Transverse colon (tissue), 4 donors: ENCODE data around the gene KXD1.

ENCODE experiments used
- EP300 ChIP-seq: sonication (generic); formaldehyde crosslinking; IDR thresholded peaks from one replicate; pipeline ENCODE4 v1.6.1; 2017; ENCODE audit warnings: antibody characterized with exemption, low read depth
- POLR2A ChIP-seq: fragments of 450-650 bp; IDR thresholded peaks from one replicate; pipeline ENCODE4 v1.6.1; 2016; ENCODE audit warnings: antibody characterized with exemption, mild to moderate bottlenecking, moderate library complexity
- POLR2AphosphoS5 ChIP-seq, 3 donors: sonication (generic); formaldehyde crosslinking; IDR thresholded peaks; one replicate each; pipeline ENCODE4 v1.6.1; 2016; ENCODE audit warnings: antibody characterized with exemption in 3 of 3
- TF ChIP-seq, protein P1 (sequence below), 5 experiments: fragments of 200-600 bp in 3 of 5; fragments of 450-650 bp in 2 of 5; sonication (generic) in 3 of 5; IDR thresholded peaks; 1 replicate in 2 of 5; 2 replicates in 3 of 5; pipeline ENCODE4 v1.5.1; 2016 to 2017; ENCODE audit warnings: antibody characterized with exemption in 5 of 5, inconsistent platforms in 3 of 5, mild to moderate bottlenecking in 2 of 5, moderate library complexity in 1 of 5

DNA sequence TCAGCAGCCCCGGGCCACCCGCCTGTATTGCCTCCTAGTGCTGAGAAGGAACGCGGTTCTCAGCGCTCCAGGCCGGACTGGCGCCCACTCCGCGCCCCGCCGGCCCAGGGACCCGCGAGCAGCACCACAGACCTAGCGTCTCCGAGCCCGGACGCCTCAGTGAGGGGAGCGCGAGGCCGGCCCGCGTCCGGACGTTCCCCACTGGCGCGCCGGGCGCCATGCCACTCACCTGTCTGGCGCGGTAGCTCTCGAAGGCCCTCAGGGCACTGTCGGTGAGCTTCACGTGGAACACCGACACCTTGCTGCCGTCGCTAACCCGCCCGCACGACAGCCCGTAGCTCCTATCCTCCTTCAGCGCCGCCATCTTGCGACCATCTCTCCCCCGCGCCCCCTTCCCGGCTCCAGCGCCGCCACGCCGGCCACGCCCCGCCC is 36.0 kb upstream of the KXD1 start, which contains the start of gene ELL:
- TF ChIP-seq, protein P1, sequence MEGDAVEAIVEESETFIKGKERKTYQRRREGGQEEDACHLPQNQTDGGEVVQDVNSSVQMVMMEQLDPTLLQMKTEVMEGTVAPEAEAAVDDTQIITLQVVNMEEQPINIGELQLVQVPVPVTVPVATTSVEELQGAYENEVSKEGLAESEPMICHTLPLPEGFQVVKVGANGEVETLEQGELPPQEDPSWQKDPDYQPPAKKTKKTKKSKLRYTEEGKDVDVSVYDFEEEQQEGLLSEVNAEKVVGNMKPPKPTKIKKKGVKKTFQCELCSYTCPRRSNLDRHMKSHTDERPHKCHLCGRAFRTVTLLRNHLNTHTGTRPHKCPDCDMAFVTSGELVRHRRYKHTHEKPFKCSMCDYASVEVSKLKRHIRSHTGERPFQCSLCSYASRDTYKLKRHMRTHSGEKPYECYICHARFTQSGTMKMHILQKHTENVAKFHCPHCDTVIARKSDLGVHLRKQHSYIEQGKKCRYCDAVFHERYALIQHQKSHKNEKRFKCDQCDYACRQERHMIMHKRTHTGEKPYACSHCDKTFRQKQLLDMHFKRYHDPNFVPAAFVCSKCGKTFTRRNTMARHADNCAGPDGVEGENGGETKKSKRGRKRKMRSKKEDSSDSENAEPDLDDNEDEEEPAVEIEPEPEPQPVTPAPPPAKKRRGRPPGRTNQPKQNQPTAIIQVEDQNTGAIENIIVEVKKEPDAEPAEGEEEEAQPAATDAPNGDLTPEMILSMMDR (IDR thresholded peaks at IDR 0.05): no peak
- TF ChIP-seq POLR2AphosphoS5 (IDR thresholded peaks at IDR 0.05): peak; percentile 96 to 98 (median 97)
- TF ChIP-seq EP300: no peak
- TF ChIP-seq POLR2A: peak; percentile 97
